Astrocyte (in vitro differentiated cells and primary cell): ENCODE measurements around the gene SETD7. TPM values are rescaled to one million over a fixed set of nuclear protein-coding genes. Genes with fewer than 3 reads are reported as not detected.
A peak's percentile ranks its signal among the peaks of the same experiment; 100 is the strongest.

Source experiments
- DNase-seq: peaks from one replicate; pipeline ENCODE4 v3.0.0-alpha.2; 2010; ENCODE audit warnings: low read depth
- FAIRE-seq: peaks from 2 replicates; lab custom pipeline; 2011; peaks lifted over from hg19 to GRCh38; lab: Jason Lieb, UNC
- H2AFZ ChIP-seq: 2 replicates; pipeline ENCODE4 v1.6.0; 2012; ENCODE audit warnings: low read depth, low read length, inconsistent platforms
- H3K27ac ChIP-seq: 2 replicates; pipeline ENCODE4 v1.5.1; 2011; ENCODE audit warnings: low read depth, low read length, inconsistent platforms
- H3K27me3 ChIP-seq: 2 replicates; pipeline ENCODE4 v1.6.0; 2011; ENCODE audit warnings: low read length, inconsistent platforms; ENCODE audit not compliant: insufficient read depth
- H3K36me3 ChIP-seq: 2 replicates; pipeline ENCODE4 v1.5.1; 2011; ENCODE audit warnings: low read length, inconsistent platforms; ENCODE audit not compliant: insufficient read depth
- H3K4me1 ChIP-seq: 2 replicates; pipeline ENCODE4 v1.5.1; 2011; ENCODE audit warnings: low read length, inconsistent platforms; ENCODE audit not compliant: insufficient read depth
- H3K4me2 ChIP-seq: 2 replicates; pipeline ENCODE4 v1.6.0; 2012; ENCODE audit warnings: low read length, inconsistent platforms
- H3K4me3 ChIP-seq: 2 replicates; pipeline ENCODE4 v1.5.1; 2011; ENCODE audit warnings: low read depth, mild to moderate bottlenecking, low read length, inconsistent platforms; ENCODE audit not compliant: insufficient read depth
- H3K79me2 ChIP-seq: 2 replicates; pipeline ENCODE4 v1.6.0; 2012; ENCODE audit warnings: mild to moderate bottlenecking, low read length, inconsistent platforms; ENCODE audit not compliant: insufficient read depth
- H3K9ac ChIP-seq: 2 replicates; pipeline ENCODE4 v1.6.0; 2012; ENCODE audit warnings: mild to moderate bottlenecking, low read length, inconsistent platforms
- H3K9me3 ChIP-seq: 2 replicates; pipeline ENCODE4 v1.5.1; 2012; ENCODE audit warnings: low read depth, mild to moderate bottlenecking, low read length, inconsistent platforms; ENCODE audit not compliant: insufficient read depth
- H4K20me1 ChIP-seq: 2 replicates; pipeline ENCODE4 v1.6.0; 2012; ENCODE audit warnings: low read length, inconsistent platforms; ENCODE audit not compliant: insufficient read depth
- H3K27ac Mint-ChIP-seq: one replicate; pipeline ENCODE4 v1.8.0; 2021; ENCODE audit warnings: mild to moderate bottlenecking, mixed read lengths; ENCODE audit not compliant: unreplicated experiment
- H3K27me3 Mint-ChIP-seq: one replicate; pipeline ENCODE4 v1.8.0; 2021; ENCODE audit warnings: low read depth, mixed read lengths; ENCODE audit not compliant: unreplicated experiment
- H3K36me3 Mint-ChIP-seq: one replicate; pipeline ENCODE4 v1.8.0; 2021; ENCODE audit warnings: low read depth, mixed read lengths; ENCODE audit not compliant: unreplicated experiment
- H3K4me1 Mint-ChIP-seq: one replicate; pipeline ENCODE4 v1.8.0; 2021; ENCODE audit warnings: low read depth, mixed read lengths; ENCODE audit not compliant: unreplicated experiment
- H3K4me3 Mint-ChIP-seq: one replicate; pipeline ENCODE4 v1.8.0; 2021; ENCODE audit warnings: mild to moderate bottlenecking, moderate library complexity, mixed read lengths; ENCODE audit not compliant: unreplicated experiment
- H3K9me3 Mint-ChIP-seq: one replicate; pipeline ENCODE4 v1.8.0; 2021; ENCODE audit warnings: mild to moderate bottlenecking, mixed read lengths; ENCODE audit not compliant: unreplicated experiment
- CTCF ChIP-seq: IDR thresholded peaks from 2 replicates; pipeline ENCODE4 v1.5.1; 2011; ENCODE audit warnings: low read depth, mild to moderate bottlenecking, inconsistent platforms, low read length, moderate library complexity; ENCODE audit not compliant: insufficient read depth
- EZH2 ChIP-seq: IDR thresholded peaks from 2 replicates; pipeline ENCODE4 v1.6.1; 2012; ENCODE audit warnings: mild to moderate bottlenecking, low read length, inconsistent platforms; ENCODE audit not compliant: insufficient read depth
- total RNA-seq: library from RNA; stranded (reverse); gene quantifications from 2 replicates; pipeline ENCODE4 v1.2.1, GENCODE V29; 2021

Gene SETD7
- total RNA-seq, 1 donor from 2014 or later = 55.0 TPM

- H4K20me1 ChIP-seq = no peaks in the 10 kb centered on the region
- H3K4me3 ChIP-seq = no peak overlapping the region
- Mint-ChIP-seq H3K36me3 (peaks cover 37% of the 10 kb centered on the region), H3K4me1 (peaks cover 10% of the 10 kb centered on the region), H3K4me3 (no peak overlapping the region), H3K27me3 (no peaks in the 10 kb centered on the region), H3K27ac (peak overlapping the region; percentile 58), H3K9me3 (no peaks in the 10 kb centered on the region)
- H3K27me3 ChIP-seq = no peaks in the 10 kb centered on the region
- DNase-seq (no peak), FAIRE-seq (no peak)
- H3K27ac ChIP-seq = no peak overlapping the region
- H3K9ac ChIP-seq = no peak overlapping the region
- peaks cover 17% of the 10 kb centered on the region for H3K36me3 ChIP-seq
- no peak overlapping the region for H2AFZ ChIP-seq
- no peaks in the 10 kb centered on the region for H3K9me3 ChIP-seq
- H3K4me1 ChIP-seq = peaks cover 7% of the 10 kb centered on the region
- no peak overlapping the region for H3K4me2 ChIP-seq
- TF ChIP-seq CTCF = no peak
- no peak for TF ChIP-seq EZH2
- H3K79me2 ChIP-seq = no peaks in the 10 kb centered on the region
Measured at GRCh38 chr4:139509727-139510410, 46.1 kb downstream of the SETD7 start.

DNA sequence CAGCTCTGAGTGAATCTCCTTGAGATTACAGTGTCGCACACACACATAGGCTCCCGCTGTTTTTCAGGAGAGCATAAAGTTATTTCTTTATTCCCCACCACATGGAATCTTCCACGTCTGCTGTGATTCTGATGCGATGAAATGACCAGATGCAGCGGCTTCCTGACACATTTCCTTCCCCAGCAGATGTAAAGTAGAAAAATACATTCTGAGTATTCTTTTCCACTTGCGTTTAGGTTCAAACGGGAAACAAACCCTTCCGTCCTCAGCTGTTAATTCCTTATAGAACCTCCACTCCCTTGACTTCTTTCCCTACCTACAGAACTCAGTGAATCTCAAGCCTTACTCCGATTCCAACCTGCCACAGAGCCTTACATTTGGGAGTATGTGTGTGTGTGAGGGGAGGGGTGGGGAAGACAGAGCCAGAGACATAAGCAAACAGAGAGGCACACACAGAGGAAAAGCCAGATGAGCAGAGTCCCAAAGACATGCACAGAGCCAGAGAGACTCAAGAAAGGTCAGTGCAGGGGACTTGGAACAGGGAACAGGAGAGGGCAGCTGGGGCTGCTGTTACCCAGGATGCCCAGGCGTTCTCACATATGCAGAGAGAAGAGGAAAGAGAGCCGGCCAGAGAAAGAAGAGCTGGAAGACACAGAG lies 47.3 kb downstream of the SETD7 start:
- H3K4me3 ChIP-seq = no peak overlapping the region
- peaks cover 7% of the 10 kb centered on the region for H3K4me1 ChIP-seq
- H3K27me3 ChIP-seq = no peaks in the 10 kb centered on the region
- no peak for TF ChIP-seq CTCF
- TF ChIP-seq EZH2 = no peak
- no peak overlapping the region for H3K4me2 ChIP-seq
- FAIRE-seq (no peak), DNase-seq (no peak)
- no peak overlapping the region for H3K27ac ChIP-seq
- Mint-ChIP-seq H3K4me3 (no peak overlapping the region), H3K4me1 (peaks cover 10% of the 10 kb centered on the region), H3K36me3 (peaks cover 33% of the 10 kb centered on the region), H3K27ac (no peak overlapping the region), H3K27me3 (no peaks in the 10 kb centered on the region), H3K9me3 (no peaks in the 10 kb centered on the region)
- H2AFZ ChIP-seq = no peak overlapping the region
- H3K36me3 ChIP-seq = peaks cover 17% of the 10 kb centered on the region
- H4K20me1 ChIP-seq = no peaks in the 10 kb centered on the region
- no peaks in the 10 kb centered on the region for H3K9me3 ChIP-seq
- no peaks in the 10 kb centered on the region for H3K79me2 ChIP-seq
- no peak overlapping the region for H3K9ac ChIP-seq

DNA sequence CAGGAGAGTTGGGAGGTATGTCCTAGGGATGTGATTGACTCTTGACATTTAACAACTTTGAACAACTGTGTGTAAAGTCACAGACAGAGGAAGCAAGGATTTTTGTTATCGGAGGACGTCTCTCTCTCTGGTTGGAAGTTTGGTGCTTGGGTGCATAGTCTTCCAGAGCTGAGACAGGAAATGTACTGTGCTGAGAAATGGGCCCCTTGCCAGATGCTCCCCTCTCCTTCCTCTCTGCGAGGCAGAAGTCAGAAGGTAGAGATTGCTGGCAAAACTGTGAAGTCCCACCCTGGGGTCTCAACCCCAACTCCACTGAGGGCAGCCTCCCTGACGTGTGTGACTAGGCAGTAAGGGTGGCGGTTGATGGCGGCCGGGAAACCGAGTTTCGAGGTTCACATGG lies 49.2 kb downstream of the SETD7 start:
- Mint-ChIP-seq H3K27ac (no peak overlapping the region), H3K27me3 (no peaks in the 10 kb centered on the region), H3K36me3 (peaks cover 27% of the 10 kb centered on the region), H3K4me3 (no peak overlapping the region), H3K4me1 (peaks cover 10% of the 10 kb centered on the region), H3K9me3 (no peaks in the 10 kb centered on the region)
- Histone ChIP-seq H3K4me2 (no peak overlapping the region), H3K36me3 (peaks cover 17% of the 10 kb centered on the region), H4K20me1 (no peaks in the 10 kb centered on the region), H3K27me3 (no peaks in the 10 kb centered on the region), H2AFZ (no peak overlapping the region), H3K9ac (no peak overlapping the region), H3K4me3 (no peak overlapping the region), H3K79me2 (no peaks in the 10 kb centered on the region), H3K4me1 (peaks cover 7% of the 10 kb centered on the region), H3K9me3 (no peaks in the 10 kb centered on the region), H3K27ac (no peak overlapping the region)
- DNase-seq = no peak
- no peak for TF ChIP-seq CTCF
- TF ChIP-seq EZH2 = no peak
- FAIRE-seq = no peak
